SH-SY5Y (cell line): Measurements from ENCODE around the gene ATRNL1.

ENCODE experiments used
- GATA2 ChIP-seq: IDR thresholded peaks from 2 replicates; pipeline ENCODE4 v1.6.1; 2011; ENCODE audit warnings: mild to moderate bottlenecking, low read depth, low read length
- GATA3 ChIP-seq: IDR thresholded peaks from 2 replicates; pipeline ENCODE4 v1.6.1; 2011; ENCODE audit warnings: low read depth, mild to moderate bottlenecking, low read length, moderate library complexity

DNA sequence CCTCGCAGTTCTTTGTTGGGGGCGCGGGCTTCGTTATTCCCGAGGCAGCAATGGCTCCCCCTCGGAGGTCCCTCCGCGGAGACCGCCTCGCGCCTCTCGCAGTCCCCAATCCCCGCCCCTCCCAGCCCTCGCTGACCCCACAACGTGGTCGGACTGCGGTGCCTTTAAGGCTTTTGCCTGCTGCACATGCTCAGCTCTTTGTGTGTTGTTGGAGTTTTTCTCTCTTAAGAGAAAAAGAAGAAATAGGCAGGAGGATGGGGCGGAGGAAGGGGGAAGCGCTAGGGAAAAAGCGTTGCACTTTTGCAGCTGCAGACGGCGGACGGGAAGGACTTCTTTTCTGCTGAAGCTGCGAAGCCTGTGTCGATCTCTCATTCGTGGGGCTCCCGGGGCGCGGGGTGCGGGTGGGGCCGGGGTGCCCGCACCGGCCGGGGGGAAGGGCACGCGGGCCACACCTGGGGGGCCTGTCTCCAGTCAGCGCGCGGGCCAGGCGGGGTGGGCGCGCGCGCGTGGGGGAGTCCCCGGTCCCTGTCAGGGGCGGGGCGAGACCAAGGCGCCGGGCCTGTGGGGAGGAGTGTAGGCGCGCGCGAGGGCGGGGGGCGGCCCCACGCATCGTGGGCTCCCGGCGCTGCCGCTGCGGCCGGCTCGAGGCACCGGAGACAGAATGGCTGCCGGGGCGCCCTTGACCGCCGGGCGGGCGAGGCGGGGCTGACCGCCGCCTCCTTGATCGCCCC lies 445 bp upstream of the ATRNL1 start:
- TF ChIP-seq GATA2 (no peak), GATA3 (no peak)
